ENCODE results near the gene AKAP5. TPM values are rescaled to one million over a fixed set of nuclear protein-coding genes. Genes with fewer than 3 reads are reported as not detected.
A peak's percentile ranks its signal among the peaks of the same experiment; 100 is the strongest.

Gene AKAP5
- total RNA-seq, 1 donor from 2014 or later, result 1.3 TPM

DNA sequence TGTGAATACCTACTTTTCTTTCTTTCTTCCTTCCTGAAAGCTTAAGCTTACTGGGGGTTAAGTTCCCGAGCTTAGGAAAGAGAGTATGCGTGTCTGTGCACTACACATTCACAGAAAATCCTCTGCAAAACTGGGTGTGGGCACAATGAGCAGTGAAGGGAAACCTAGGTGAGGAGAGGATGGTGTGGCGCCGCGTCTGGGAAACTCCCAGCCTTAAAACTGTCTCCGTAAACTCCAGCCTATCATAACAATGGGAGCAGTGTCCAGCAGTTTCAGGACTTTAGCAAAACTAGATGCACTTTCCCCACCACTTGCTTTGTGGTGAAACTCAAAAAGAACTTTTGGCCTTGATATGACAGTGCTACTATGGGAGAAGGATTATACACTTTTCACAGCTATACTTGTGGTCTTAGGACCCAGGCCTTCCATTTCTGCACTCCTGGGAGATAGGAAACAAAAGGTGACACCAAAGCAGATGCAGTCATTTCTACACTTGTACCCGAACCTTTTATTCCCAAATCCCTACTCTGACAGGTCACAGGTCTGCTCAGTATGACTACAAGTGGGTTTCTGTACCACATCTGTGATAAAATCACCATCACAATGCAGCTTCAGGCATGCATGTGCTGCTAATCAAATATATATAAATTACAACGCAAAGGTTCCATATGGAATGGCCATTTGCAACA is 10.4 kb downstream of the AKAP5 start:
- Mint-ChIP-seq H3K4me3 (no peak overlapping the region), H3K27ac (ENCODE audit: unreplicated experiment) (no peak overlapping the region), H3K36me3 (ENCODE audit: low read depth) (no peaks in the 10 kb centered on the region), H3K4me1 (peaks cover 4% of the 10 kb centered on the region), H3K9me3 (no peaks in the 10 kb centered on the region), H3K27me3 (ENCODE audit: low read depth) (no peaks in the 10 kb centered on the region)
- TF ChIP-seq, protein P1, sequence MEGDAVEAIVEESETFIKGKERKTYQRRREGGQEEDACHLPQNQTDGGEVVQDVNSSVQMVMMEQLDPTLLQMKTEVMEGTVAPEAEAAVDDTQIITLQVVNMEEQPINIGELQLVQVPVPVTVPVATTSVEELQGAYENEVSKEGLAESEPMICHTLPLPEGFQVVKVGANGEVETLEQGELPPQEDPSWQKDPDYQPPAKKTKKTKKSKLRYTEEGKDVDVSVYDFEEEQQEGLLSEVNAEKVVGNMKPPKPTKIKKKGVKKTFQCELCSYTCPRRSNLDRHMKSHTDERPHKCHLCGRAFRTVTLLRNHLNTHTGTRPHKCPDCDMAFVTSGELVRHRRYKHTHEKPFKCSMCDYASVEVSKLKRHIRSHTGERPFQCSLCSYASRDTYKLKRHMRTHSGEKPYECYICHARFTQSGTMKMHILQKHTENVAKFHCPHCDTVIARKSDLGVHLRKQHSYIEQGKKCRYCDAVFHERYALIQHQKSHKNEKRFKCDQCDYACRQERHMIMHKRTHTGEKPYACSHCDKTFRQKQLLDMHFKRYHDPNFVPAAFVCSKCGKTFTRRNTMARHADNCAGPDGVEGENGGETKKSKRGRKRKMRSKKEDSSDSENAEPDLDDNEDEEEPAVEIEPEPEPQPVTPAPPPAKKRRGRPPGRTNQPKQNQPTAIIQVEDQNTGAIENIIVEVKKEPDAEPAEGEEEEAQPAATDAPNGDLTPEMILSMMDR (conservative IDR thresholded peaks at IDR 0.05), result no peak
- DNase-seq (ENCODE audit: low read depth, low spot score), result no peak

DNA sequence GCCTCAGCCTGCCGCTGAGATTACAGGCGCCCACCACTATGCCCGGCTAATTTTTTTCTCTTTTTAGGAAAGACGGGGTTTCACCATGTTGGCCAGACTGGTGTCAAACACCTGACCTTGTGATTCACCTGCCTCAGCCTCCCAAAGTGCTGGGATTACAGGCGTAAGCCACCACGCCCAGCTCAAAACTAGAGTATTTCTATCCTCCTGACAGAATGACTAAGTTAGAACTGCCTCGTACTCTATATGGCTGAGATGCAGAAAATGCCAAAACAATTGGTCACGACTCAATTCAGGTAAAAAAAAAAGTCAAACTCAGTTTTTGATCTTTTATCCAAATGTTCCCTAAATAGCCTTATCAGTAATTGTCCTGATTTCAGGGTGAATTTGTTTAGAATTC is 11.1 kb downstream of the AKAP5 start:
- Mint-ChIP-seq H3K36me3 (ENCODE audit: low read depth) (no peaks in the 10 kb centered on the region), H3K4me1 (peaks cover 4% of the 10 kb centered on the region), H3K27ac (ENCODE audit: unreplicated experiment) (no peak overlapping the region), H3K27me3 (ENCODE audit: low read depth) (no peaks in the 10 kb centered on the region), H3K9me3 (no peaks in the 10 kb centered on the region), H3K4me3 (no peak overlapping the region)
- DNase-seq (ENCODE audit: low read depth, low spot score), result no peak
- TF ChIP-seq, protein P1 (conservative IDR thresholded peaks at IDR 0.05), result no peak

- Mint-ChIP-seq H3K4me3 (no peak overlapping the region), H3K27me3 (ENCODE audit: low read depth) (no peaks in the 10 kb centered on the region), H3K36me3 (ENCODE audit: low read depth) (no peaks in the 10 kb centered on the region), H3K4me1 (peaks cover 4% of the 10 kb centered on the region), H3K9me3 (no peaks in the 10 kb centered on the region), H3K27ac (ENCODE audit: unreplicated experiment) (no peak overlapping the region)
- no peak for DNase-seq (ENCODE audit: low read depth, low spot score)
- TF ChIP-seq, protein P1 (conservative IDR thresholded peaks at IDR 0.05), result peak; percentile 67
Measured at GRCh38 chr14:64478634-64479250, 13.4 kb downstream of the AKAP5 start.

- TF ChIP-seq, protein P1 (conservative IDR thresholded peaks at IDR 0.05), result no peak
- no peak overlapping the region for H3K4me3 Mint-ChIP-seq
- no peak for DNase-seq (ENCODE audit: low read depth, low spot score)
- peaks cover 3% of the 10 kb centered on the region for H3K36me3 Mint-ChIP-seq (ENCODE audit: low read depth)
- H3K9me3 Mint-ChIP-seq, result no peaks in the 10 kb centered on the region
- H3K27ac Mint-ChIP-seq (ENCODE audit: unreplicated experiment), result no peak overlapping the region
- no peaks in the 10 kb centered on the region for H3K27me3 Mint-ChIP-seq (ENCODE audit: low read depth)
- H3K4me1 Mint-ChIP-seq, result no peaks in the 10 kb centered on the region
Measured at GRCh38 chr14:64488590-64489099, 23.3 kb downstream of the AKAP5 start.

- TF ChIP-seq, protein P1 (conservative IDR thresholded peaks at IDR 0.05), result no peak
- no peaks in the 10 kb centered on the region for H3K27me3 Mint-ChIP-seq (ENCODE audit: low read depth)
- peaks cover 3% of the 10 kb centered on the region for H3K36me3 Mint-ChIP-seq (ENCODE audit: low read depth)
- no peak for DNase-seq (ENCODE audit: low read depth, low spot score)
- no peaks in the 10 kb centered on the region for H3K4me1 Mint-ChIP-seq
- no peak overlapping the region for H3K4me3 Mint-ChIP-seq
- H3K27ac Mint-ChIP-seq (ENCODE audit: unreplicated experiment), result no peak overlapping the region
- H3K9me3 Mint-ChIP-seq, result no peaks in the 10 kb centered on the region
Measured at GRCh38 chr14:64491637-64492036, 26.3 kb downstream of the AKAP5 start.
